HuH-7 (cell line): ENCODE measurements around the gene NR1D2.
"Not testable (repeated sequence)": the region's sequence is repeated elsewhere in the genome, so short reads cannot be mapped to it uniquely, and the experiment has no call there.

Experiments
- DNase-seq: peaks from one replicate; pipeline ENCODE4 v3.0.0; 2011; ENCODE audit warnings: low spot score

The NR1D2 gene

GRCh38 chr3:23944861-23945662 lies at the start of gene NR1D2:
Gene NR1D2 (plus strand): TSS chr3:23945286. CDS start chr3:23945579, 293 bp downstream.
- peak; percentile 90 for DNase-seq

GRCh38 chr3:23900744-23901143 lies 44.3 kb upstream of the NR1D2 start:
- DNase-seq, result peak; percentile 48

GRCh38 chr3:23904545-23904944 lies 40.5 kb upstream of the NR1D2 start:
- no peak for DNase-seq

- DNase-seq, result no peak
Measured at GRCh38 chr3:23909341-23909740, 35.7 kb upstream of the NR1D2 start.

GRCh38 chr3:23911397-23911796 lies 33.7 kb upstream of the NR1D2 start:
- DNase-seq, result no peak

DNA sequence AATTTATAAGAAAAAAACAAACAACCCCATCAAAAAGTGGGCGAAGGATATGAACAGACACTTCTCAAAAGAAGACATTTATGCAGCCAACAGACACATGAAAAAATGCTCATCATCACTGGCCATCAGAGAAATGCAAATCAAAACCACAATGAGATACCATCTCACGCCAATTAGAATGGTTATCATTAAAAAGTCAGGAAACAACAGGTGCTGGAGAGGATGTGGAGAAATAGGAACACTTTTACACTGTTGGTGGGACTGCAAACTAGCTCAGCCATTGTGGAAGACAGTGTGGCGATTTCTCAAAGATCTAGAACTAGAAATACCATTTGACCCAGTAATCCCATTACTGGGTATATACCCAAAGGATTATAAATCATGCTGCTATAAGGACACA lies 32.8 kb upstream of the NR1D2 start:
- not testable (repeated sequence) for DNase-seq

DNA sequence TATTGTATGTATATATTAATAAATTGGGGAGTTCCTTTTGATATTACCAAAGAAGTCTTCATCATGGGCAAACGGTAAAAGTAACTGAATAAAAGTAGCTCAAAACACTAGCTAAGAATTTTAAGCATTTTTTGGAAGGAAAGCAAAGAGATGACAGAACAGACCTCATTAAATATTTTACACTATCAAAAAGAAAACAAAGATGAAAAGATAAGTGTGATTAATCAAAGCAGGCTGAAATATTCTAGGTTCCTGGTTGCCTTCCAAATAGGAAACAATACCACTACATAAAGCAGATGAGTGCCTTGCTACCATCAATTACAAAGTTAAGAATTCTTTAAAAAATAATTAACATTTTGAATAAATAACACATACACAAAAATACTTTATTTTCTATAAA lies 31.9 kb upstream of the NR1D2 start:
- no peak for DNase-seq

DNA sequence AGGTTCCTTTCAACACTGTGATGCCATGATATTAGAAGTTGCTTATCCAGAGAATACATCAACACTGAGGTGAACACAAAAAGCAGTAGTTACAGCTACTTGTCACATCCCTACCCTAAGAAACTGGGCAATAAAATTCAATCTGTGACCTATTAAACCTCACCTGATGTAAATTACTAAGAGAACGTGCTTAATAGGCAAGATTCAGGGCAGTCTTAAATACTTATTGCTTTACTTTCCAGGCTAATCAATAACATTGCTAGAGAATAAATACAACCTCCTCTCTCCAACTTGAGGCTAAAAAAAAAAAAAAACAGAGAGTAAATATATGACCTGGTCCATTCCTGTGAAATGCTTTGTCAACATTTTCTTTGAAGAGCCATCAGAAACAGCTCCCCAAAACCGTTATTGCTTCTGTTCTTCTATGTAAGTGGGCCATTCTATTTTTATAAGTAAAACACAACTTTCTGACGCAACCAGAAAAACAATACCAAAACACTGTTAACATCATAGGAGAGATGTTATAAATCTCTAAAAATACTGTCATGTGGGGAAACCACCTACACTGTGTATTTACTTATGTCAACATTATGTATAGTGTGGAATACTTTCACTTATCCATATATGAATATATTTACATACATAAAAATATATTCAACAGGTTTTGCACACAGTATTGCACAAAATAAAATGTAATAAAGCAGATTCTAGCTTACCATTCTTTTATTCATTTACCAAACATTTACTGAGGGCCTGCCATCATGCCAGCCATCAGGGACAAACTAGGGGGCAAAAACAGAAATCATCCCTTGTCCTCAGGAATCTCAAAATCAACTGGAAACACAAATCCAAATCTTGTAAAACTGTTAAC lies 31.0 kb upstream of the NR1D2 start:
- peak; percentile 32 for DNase-seq

DNA sequence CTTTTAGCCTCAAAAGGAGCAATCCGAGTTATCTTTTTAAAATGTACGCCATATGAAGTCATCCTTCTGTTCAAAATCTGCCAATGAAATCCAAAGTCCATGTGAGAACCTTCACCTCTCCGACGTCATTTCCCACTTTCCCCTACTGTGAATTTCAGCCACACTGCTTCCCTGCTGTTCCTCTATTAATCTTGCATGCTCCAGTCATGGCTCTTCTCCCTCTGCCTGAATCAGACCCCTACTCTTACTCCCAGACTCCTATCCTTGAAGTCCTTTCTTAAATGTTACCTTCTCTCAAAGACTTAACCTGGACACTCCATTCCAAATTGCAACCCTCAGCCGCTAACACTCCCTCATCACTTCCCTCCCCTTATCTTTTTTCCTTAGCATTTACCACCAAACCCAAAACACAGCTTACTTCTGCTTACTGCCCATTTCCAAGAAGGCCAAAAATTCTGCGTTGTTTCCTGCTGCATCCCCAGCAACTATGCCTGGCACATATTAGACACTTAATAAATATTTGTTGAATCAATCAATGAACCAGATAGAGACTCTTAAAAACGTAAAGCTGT lies 29.5 kb upstream of the NR1D2 start:
- DNase-seq, result peak; percentile 22

DNA sequence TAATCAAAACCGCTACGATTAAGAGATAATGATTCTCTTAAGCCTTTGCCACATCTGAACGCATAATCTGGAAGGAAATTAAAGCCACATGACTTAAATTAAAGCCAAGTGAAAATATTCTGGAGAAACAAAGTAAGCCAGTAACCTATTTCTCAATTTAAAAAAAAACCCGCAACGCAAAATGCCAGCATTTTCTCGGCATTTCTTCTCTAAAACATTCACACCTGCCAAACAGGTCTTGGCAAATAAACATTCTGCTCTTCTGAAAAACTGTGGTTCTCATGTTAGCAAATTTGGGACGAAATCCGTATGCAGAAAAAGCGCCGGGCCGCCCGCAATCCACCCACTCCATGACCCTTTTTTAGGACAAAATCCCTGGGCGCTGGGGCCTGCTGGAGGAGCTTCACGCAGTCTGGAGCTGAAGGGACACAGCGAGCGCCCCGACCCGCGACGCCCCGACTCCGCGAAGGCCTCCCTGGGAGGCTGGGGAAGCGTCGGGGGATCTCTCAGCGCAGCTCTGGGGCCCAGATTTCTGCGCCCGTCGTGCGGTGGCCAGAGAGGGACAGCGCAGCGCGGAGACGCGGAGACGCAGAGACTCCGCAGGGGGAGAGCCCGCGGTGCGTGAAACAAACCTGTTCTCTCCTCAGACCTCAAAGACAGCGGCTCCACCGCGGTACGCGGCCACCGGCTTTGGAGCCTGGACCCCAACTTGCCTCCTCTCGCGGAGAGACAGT lies 28.8 kb upstream of the NR1D2 start:
- no peak for DNase-seq

DNA sequence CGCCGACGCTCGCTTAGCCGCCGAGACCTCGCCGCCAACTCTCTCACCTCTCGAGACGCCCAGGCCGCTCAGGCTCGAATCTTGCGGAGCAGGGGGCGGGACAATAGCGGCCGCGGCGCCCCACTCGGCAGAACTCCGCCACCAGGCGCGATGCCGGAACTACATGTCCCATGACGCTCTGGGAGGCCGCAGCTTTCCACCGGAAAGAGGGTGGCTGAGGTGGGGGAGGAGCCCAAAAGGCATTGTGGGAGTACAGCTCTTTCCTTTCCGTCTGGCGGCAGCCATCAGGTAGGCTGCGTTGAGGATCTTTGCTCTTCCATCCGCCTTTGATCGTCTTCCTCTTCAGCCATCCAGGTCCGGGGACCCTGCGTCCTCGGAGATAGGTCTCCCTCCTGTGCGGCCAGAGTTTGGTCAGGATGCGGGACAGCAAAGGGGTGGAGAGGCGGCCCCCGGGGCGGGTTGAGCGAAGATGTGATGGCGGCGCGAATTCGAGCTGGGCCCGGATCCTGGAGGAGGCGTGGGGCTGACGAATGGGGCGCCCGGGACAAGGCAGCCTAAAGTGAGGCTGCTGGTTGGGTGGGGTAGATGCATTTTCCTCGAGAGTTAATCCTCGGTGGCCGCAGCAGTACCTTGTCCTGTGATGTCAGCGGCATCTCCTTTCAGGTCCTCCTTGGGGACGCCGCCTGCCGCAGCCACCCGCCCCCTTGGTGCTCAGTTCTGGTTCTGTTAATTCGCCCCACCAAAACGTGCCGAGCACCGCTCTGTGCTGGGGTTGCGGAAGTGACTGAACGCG lies 28.0 kb upstream of the NR1D2 start, which contains the start of the genes NKIRAS1 and RPL15:
Gene NKIRAS1 (minus strand): TSS at position 105 of the 793 bp plus-strand sequence. CDS start 6,086 bp downstream, outside the sequence.
Gene RPL15 (plus strand): TSS at position 247 of the 793 bp plus-strand sequence. CDS start 728 bp downstream, outside the sequence.
- DNase-seq, result peak; percentile 97

- peak; percentile 50 for DNase-seq
Measured at GRCh38 chr3:23917679-23918303, 27.3 kb upstream of the NR1D2 start.

DNA sequence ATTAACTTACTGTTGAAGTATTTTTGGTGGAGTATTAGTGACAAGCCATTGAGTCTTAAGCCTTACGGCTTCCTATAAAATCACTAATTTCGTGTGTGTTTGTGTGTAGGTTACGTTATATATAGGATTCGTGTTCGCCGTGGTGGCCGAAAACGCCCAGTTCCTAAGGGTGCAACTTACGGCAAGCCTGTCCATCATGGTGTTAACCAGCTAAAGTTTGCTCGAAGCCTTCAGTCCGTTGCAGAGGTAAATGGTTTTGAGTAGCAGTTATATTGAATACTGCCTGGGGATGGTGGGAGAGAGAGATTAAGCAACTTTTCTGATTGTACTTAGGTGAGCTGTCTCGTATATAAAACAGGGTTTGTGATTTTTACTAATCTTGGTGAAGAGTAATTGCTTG lies 26.8 kb upstream of the NR1D2 start:
- DNase-seq, result not testable (repeated sequence)

DNA sequence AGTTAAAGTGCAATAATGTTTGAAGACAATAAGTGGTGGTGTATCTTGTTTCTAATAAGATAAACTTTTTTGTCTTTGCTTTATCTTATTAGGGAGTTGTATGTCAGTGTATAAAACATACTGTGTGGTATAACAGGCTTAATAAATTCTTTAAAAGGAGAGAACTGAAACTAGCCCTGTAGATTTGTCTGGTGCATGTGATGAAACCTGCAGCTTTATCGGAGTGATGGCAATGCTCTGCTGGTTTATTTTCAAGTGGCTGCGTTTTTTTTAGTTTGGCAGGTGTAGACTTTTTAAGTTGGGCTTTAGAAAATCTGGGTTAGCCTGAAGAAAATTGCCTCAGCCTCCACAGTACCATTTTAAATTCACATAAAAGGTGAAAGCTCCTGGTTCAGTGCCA lies 25.5 kb upstream of the NR1D2 start:
- DNase-seq, result no peak

DNA sequence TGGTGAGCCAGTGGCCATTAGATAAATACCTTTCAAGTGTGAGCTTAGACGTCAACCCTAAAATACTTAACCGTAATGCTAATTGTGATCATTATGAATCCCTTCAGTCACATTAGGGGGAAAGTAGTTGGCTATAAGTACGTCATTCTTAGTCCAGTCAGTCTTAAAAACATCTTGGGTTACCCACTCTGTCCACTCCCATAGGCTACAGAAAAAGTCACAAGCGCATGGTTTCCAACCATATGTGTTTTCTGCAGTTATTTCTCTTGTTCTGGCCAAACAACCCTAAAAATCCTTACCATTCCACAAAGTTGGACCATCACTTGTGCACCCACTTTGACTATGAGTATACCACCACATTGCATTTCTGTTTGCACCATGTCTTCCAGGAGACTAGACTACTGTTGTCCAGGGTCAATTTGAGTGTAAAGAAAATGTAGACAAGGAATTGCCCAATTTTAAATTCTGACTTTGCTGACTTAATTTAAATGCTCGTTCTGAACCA lies 24.9 kb upstream of the NR1D2 start:
- DNase-seq, result no peak

DNA sequence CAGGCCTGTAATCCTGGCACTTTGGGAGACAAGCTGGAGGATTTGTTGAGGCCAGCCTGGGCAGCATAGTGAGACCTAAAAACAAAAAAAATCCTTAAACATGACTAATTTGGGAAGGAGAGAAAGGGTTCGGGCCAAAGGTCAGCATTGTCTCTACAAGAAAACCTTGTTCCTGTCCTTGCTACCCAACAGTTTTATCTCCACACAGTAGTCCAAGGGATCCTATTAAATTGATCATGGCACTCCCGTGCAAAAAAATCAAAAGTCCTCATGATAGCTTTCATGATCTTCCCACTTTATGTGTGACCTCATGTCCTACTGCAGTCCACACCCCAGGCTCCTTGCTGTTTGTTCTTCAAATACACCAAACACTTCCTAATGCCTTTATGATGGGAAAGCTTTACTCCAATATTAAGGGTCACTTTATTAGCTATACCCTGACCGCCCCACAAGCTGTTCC lies 24.0 kb upstream of the NR1D2 start:
- no peak for DNase-seq

DNA sequence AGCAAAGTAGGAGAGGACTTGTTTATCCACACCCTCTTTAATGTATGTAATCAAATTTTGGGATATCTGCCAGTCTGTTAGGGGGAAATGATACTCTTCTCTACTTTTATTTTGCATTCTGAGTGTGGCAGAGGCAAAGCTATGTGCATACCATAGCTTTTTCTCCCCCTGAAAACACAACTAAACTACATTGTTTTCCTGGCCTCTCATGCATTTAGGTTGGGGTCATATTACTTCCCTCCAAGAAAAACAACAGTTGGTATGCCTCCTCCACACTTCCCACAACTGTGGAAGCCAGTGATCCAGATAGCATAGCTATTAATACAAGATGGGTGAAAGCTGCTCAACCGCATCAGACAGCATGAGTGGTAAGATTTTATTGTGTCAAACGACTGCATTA lies 21.3 kb upstream of the NR1D2 start:
- DNase-seq, result no peak

GRCh38 chr3:23926246-23926645 lies 18.8 kb upstream of the NR1D2 start:
- DNase-seq, result no peak

GRCh38 chr3:23926736-23927135 lies 18.4 kb upstream of the NR1D2 start:
- DNase-seq, result no peak

DNA sequence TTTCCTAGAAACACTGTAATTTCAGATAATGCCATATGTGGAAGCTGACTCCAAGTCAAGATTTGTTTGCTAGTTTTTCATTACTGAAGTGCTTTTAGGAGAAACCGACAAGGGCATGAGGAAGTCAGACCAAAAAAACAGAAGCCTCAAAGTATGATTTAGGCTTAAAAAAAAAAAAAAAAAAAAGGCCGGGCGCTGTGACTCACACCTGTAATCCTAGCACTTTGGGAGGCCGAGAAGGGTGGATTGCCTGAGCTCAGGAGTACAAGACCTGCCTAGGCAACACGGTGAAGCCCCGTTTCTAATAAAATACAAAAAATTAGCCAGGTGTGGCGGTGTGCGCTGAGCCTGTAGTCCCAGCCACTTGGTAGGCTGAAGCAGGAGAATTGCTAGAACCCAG lies 16.6 kb upstream of the NR1D2 start:
- no peak for DNase-seq
